ENCODE results near the gene USP6NL.

- TF ChIP-seq CTCF (conservative IDR thresholded peaks at IDR 0.05; ENCODE audit: low read depth, low read length): no peak
- no peak for TF ChIP-seq EZH2 (IDR thresholded peaks at IDR 0.05; ENCODE audit: low read length, unreplicated experiment)
Measured at GRCh38 chr10:11414314-11415038, 197.0 kb downstream of the USP6NL start.

All from PC-3 (cell line).